GM12891 (cell line): ENCODE measurements around the gene IL21.

Source experiments
- PAX5 ChIP-seq: IDR thresholded peaks from 2 replicates; pipeline ENCODE4 v1.6.1; 2011; ENCODE audit warnings: low read length, moderate library complexity, mild to moderate bottlenecking; ENCODE audit not compliant: insufficient read depth, severe bottlenecking
- POLR2A ChIP-seq: IDR thresholded peaks from 2 replicates; pipeline ENCODE4 v1.6.1; 2011; ENCODE audit warnings: low read depth, low read length, control low read depth
- POLR2AphosphoS5 ChIP-seq: IDR thresholded peaks from 2 replicates; pipeline ENCODE4 v1.6.1; 2011; ENCODE audit warnings: low read depth, low read length, control low read depth
- SPI1 ChIP-seq: IDR thresholded peaks from 2 replicates; pipeline ENCODE4 v1.6.1; 2011; ENCODE audit warnings: low read depth, low read length, control low read depth
- TAF1 ChIP-seq: IDR thresholded peaks from 2 replicates; pipeline ENCODE4 v1.6.1; 2011; ENCODE audit warnings: low read depth, low read length, control low read depth

GRCh38 chr4:122652379-122652778, 31.5 kb upstream of the IL21 start:
- TF ChIP-seq POLR2A: no peak
- no peak for TF ChIP-seq TAF1
- TF ChIP-seq POLR2AphosphoS5: no peak
- TF ChIP-seq SPI1: no peak
- TF ChIP-seq PAX5: no peak
